ENCODE measurements around the gene RHOXF2.
A peak's percentile ranks its signal among the peaks of the same experiment; 100 is the strongest.

The RHOXF2 gene

GRCh38 chrX:120205816-120206753 is 47.7 kb downstream of the RHOXF2 start:
- no peak for TF ChIP-seq MAX (IDR thresholded peaks at IDR 0.05)
- no peak for TF ChIP-seq CREB1 (IDR thresholded peaks at IDR 0.05; ENCODE audit: low read depth)
- TF ChIP-seq RAD21 (IDR thresholded peaks at IDR 0.05; ENCODE audit: low read depth): no peak
- no peak for TF ChIP-seq EGR1 (IDR thresholded peaks at IDR 0.05)
- no peak for TF ChIP-seq FOXM1 (IDR thresholded peaks at IDR 0.05; ENCODE audit: borderline replicate concordance, low read depth)
- no peak for TF ChIP-seq TAF1 (IDR thresholded peaks at IDR 0.05; ENCODE audit: low read depth)
- TF ChIP-seq EP300 (IDR thresholded peaks at IDR 0.05; ENCODE audit: borderline replicate concordance): no peak
- TF ChIP-seq ZBTB7A (IDR thresholded peaks at IDR 0.05; ENCODE audit: low read depth): no peak
- TF ChIP-seq, protein P1, sequence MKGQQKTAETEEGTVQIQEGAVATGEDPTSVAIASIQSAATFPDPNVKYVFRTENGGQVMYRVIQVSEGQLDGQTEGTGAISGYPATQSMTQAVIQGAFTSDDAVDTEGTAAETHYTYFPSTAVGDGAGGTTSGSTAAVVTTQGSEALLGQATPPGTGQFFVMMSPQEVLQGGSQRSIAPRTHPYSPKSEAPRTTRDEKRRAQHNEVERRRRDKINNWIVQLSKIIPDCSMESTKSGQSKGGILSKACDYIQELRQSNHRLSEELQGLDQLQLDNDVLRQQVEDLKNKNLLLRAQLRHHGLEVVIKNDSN (IDR thresholded peaks at IDR 0.05): no peak
- TF ChIP-seq, protein P2, sequence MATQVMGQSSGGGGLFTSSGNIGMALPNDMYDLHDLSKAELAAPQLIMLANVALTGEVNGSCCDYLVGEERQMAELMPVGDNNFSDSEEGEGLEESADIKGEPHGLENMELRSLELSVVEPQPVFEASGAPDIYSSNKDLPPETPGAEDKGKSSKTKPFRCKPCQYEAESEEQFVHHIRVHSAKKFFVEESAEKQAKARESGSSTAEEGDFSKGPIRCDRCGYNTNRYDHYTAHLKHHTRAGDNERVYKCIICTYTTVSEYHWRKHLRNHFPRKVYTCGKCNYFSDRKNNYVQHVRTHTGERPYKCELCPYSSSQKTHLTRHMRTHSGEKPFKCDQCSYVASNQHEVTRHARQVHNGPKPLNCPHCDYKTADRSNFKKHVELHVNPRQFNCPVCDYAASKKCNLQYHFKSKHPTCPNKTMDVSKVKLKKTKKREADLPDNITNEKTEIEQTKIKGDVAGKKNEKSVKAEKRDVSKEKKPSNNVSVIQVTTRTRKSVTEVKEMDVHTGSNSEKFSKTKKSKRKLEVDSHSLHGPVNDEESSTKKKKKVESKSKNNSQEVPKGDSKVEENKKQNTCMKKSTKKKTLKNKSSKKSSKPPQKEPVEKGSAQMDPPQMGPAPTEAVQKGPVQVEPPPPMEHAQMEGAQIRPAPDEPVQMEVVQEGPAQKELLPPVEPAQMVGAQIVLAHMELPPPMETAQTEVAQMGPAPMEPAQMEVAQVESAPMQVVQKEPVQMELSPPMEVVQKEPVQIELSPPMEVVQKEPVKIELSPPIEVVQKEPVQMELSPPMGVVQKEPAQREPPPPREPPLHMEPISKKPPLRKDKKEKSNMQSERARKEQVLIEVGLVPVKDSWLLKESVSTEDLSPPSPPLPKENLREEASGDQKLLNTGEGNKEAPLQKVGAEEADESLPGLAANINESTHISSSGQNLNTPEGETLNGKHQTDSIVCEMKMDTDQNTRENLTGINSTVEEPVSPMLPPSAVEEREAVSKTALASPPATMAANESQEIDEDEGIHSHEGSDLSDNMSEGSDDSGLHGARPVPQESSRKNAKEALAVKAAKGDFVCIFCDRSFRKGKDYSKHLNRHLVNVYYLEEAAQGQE (IDR thresholded peaks at IDR 0.05; ENCODE audit: low read depth): no peak

DNA sequence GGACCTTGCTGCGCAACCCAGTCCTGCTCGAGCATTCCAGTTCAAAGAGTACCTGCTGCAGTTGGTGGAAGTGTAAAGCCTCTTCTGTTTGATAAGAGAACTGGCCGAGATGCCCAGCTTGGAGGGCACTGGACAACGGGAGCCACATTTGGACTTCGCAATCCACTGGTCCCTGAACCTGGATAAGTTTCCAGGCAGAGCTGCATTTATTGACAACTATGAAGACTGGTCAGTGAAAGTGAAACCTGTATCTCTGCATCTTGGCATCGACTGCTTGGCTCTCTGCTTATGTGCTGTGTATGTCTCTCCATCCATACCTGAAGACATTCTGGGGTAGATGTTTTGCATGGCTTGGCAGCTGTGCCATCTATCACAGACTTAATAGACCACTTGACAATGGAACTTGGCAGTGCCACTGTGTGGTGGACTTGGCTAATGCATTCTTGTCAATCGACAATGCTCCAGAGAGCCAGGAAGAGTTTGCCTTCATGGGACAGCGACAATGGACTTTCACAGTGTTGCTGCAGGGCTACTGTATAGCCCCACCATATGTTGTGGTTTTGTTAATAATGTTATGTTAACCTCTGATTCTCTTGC is 48.7 kb downstream of the RHOXF2 start:
- TF ChIP-seq NFIC (IDR thresholded peaks at IDR 0.05) (peak; percentile 26; the same call in 1 of the 2 replicates), ZBTB7A (IDR thresholded peaks at IDR 0.05; ENCODE audit: low read depth) (no peak)

GRCh38 chrX:120213438-120214265 is 55.2 kb downstream of the RHOXF2 start:
- TF ChIP-seq NFIC (IDR thresholded peaks at IDR 0.05): no peak
- TF ChIP-seq RAD21 (IDR thresholded peaks at IDR 0.05; ENCODE audit: low read depth): peak; percentile 57; the same call in 1 of the 2 replicates
